Kidney capillary endothelial cell (primary cell): ENCODE data around the gene YBEY.
"Not testable (repeated sequence)": the region's sequence is repeated elsewhere in the genome, so short reads cannot be mapped to it uniquely, and the experiment has no call there.

Source experiments
- DNase-seq: peaks from one replicate; pipeline ENCODE4 v3.0.0-alpha.2; 2018; ENCODE audit warnings: low spot score

Gene YBEY

DNA sequence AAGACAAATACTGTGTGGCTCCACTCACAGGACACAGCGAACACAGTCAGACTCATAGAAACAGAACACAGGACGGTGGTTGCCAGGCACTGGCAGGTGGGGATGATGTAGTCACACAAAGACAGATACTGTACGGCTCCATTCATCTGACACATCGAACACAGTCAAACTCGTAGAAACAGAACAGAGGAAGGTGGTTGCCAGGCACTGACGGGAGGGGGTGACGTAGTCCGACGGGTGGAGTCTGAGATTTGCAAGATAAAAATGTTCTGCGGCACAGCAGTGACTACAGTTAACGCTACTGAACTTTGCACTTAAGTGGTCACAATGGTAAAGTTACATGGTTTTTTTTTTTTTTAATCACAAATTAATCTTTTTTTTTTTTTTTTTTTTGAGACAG, 18.8 kb downstream of the YBEY start:
- no peak for DNase-seq

DNA sequence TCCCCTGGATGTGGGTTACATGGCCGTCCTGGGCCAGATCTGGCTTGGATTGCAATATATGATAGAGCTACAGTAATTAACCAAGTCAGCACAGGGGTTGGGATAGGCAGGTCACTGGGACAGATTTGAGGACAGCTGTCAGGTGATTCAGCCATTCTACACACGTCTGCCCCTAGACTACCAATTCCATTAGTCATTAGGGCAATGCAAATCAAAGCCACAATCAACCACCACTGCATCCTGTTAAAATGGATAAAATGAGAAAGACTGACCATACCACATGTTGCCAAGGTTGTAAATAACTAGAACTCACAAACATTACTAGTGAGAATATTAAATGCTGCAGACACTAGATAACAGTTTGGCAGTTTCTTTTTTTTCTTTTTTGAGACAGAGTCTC, 21.5 kb downstream of the YBEY start:
- no peak for DNase-seq

DNA sequence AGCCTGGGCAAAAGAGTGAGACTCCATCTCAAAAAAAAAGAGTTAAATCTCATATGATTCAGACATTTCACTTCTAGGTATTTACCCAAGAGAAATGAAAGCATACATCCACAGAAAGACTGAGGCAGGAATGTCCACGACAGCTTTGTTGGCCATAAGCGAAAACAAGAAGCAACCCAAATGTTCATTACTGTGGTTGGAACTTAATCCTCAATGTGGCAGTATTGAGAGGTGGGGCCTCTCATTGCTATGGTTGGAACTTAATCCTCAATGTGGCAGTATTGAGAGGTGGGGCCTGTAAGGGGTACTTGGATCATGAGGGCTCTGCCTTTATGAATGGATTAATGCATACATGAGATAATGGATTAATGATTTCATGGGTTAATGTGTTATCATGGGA, 22.3 kb downstream of the YBEY start:
- DNase-seq: no peak

DNA sequence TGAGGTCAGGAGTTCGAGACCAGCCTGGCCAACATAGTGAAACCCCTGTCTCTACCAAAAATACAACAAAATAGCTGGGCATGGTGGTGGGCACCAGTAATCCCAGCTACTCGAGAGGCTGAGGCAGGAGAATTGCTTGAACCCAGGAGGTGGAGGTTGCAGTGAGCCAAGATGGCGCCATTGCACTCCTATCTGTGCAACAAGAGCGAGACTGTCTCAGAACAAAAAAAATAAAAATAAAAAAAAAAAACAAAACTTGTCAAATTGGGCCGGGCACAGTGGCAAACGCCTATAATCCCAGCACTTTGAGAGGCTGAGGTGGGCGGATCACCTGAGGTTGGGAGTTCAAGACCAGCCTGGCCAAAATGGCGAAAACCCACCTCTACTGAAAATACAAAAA, 24.1 kb downstream of the YBEY start:
- DNase-seq: not testable (repeated sequence)

DNA sequence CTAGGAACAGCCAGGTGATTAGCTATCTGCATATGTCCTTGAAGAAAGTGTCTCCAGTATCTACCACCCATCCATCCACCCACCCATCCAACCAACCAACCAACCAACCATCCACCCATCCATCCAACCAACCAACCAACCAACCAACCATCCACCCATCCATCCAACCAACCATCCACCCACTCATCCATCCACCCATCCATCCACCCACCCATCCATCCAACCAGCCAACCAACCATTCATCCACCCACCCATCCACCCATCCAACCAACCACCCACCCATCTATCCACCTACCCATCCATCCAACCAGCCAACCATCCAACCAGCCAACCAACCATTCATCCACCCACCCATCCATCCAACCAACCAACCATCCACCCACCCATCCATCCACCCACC, 25.4 kb downstream of the YBEY start:
- no peak for DNase-seq

DNA sequence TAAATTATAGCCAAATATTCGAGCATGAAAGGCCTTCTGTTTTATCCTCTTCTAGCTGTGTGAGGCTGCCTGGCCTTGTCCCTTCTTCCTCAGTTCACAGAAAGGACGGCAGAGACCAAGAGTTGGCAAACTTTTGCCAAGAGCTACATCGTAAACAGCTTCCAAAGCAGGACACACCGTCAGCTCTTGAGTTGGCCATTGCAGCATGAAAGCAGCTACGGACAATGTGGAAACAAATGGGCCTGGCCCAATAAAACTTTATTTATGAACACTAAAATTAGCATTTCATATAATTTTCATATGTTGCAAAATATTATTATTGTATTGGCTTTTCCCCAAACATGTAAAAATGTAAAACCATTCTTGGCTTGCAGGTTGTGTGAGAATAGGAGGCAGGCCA, 26.8 kb downstream of the YBEY start:
- no peak for DNase-seq

DNA sequence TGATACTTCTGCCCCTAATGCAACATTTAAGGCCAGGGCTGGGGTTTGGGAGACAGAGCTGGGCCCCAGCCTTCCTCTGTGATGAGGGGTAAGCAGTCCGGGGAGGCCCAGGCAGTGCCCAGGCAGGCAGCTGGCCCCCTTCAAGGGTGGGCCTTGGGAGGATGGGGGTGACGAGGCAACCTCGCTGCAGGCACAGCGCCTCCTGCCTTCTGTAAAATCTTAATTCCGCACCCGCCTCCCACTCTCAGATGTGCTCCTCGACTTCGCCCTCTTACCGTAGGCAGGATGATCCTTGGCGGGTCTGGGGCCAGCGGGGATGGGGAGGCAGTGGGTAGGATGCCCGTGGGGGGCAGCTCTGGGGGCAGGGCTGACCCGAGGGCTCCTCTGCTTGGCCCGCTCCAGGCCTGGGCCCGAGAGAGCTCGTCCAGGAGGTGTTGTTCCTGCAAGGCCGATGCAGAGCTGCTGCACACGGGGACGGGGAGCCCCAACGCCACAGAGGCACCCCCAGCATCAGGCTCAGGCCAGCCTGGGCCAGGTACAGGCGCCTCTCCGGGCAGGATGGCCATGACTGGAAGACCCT, 28.4 kb downstream of the YBEY start:
- no peak for DNase-seq

DNA sequence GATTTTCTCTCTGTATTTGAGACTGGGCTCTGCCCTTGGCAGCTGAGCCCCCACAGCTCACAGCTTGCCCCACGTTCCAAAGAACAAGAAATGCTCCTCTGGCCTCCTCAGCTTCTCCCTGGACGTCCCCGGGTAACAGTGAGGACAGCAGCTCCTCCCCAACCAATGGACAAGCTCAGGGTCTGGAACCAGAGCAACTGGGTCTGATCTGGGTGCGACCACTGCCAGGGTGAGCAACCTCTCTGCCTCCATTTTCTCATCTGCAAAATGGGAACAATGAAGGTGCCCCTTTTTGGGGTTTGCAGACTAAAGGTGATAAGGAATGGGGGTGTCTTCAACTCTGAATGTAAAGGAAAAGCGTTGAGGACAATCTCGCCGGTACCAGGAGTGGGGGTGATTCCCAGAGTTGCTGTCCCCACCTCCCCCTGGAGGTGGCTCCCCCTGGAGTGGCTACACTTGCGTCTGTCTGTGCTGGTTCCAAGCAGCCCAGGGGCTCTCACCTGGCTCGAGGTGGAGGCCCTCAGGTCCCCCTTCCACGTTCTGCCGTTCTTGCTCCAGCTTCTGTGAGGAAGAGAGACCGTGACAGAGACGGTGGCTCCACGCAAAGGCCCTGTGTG, 30.7 kb downstream of the YBEY start:
- no peak for DNase-seq

DNA sequence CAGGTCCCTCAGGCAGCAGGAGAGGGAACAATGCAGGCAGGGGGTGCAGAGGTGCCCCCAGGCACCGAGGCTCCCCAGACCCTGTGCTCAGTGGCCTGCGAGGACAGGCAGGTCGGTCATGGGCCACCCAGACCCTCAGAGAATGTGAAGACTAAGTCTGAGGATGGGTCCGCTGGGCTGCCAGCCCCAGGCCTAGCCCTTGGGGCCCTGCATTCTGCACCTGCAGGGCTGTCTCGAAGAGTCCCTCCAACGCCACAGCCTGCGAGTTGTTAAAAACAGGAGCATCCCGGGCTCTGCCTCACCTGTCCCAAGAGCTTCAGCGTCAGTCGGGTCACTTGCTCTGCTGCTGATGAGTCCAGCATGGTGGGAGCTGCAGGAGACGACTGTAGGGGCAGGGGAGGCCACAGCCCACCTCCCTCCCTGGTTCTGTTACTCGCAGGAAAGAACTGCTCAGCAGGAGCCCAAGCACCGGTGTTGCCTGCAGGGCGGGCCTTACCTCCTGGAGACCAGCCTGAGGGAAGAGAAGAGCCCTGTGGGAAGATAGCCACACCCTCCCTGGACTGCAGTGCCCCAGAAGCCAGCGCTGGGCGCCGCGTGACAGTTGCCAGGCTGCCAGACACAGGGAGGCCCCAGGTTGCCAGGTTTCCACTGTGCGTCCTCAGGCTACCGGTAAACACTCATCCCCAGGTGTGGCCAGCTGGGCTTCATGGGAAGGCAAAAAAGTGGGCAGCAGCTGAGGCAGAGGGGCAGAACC, 31.7 kb downstream of the YBEY start:
- DNase-seq: no peak

DNA sequence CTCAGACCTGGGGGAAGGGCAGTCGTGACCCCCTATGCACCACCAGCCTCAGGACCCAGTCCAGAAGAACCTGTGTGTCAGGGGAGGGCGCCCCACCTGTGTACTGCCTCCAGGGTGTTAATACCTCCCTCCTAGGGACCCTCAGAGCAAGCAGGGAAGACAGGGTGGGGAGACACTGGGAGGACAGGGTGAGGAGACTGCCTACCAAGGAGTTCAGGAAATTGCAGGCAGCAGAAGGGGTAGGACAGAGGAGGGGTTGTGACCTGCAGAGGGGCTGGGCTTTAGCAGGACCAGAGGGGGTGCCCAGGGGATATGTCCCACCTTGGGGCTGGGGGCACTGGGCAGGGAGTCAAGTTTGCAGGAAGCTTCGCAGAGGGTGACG, 32.3 kb downstream of the YBEY start:
- no peak for DNase-seq

DNA sequence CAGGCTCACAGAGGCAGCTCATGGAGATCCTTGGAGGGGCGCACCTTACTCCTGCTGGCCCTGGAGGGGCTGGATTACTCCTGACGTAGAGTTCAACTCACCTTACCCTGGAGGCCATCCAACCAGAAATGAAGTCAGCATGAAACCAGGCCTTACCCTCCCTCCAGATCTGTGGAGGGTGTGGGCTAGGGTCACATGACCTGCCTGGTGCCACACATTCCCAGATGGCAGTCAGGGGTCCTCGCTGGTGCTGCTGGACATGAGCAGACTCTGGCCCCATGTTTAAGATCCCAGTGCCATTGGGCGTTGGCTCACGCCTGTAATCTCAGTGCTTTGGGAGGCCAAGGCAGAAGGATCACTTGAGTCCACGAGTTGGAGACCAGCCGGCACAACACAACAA, 33.0 kb downstream of the YBEY start:
- no peak for DNase-seq

DNA sequence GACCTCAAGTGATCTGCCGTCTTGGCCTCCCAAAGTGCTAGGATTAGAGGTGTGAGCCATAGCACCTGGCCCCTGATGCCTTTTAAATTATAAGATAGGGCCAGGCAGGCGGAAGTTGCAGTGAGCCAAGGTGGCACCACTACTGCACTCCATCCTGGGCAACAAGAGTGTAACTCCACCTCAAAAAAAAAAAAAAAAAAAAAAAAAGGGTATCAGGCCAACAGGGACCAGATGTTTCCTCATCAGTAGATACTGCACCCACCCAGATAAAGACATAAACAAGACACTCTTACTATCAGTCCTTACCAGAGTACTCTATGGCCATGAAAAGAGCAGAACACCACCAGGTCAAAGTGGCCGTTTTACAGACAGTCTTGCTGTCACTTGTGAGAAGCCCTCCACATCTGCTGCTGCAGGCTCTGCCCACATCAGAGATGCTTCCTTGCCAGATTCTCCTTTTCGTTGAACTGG, 34.2 kb downstream of the YBEY start:
- no peak for DNase-seq

DNA sequence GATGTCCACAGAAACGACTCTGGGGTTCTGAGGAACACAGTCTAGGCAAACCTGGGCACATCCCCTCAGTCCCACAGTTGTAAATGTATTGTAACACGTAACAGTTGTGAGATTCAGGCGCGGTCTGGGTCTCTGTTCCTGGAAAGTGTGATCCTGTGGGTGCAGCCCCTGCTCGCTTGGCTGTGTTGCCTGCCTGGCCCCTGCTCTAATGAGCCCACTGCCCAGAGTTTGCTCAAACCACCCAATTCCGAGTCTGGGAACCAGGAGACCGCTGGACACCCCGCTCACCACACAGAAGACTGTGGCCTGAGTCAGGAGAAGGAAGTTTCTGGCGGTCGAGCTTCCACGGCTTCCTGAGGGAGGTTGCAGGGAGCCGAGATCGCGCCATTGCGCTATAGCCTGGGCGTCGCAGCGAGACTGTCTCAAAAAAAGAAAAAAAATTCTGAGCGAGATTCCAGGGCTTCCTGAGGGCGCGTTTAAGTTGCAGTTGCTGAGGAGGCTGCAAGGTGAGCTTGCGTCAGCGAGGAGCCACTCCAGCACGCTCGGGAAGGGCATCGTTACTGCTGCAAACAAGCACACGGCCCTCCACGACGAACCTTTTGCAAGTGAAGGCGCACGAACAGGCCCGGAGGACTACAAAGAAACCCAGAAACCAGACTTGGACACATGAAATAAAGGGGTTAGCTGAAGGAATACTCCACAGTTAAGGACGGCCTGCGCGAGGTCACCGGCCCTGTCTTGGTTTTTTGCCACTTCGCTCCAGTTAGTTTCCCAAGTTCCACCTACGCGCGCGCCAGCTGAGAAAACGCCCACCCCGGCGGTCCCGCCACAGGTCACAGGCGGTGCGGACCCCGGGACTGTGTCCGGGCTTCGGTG, 36.4 kb downstream of the YBEY start:
- peak; percentile 43 for DNase-seq

DNA sequence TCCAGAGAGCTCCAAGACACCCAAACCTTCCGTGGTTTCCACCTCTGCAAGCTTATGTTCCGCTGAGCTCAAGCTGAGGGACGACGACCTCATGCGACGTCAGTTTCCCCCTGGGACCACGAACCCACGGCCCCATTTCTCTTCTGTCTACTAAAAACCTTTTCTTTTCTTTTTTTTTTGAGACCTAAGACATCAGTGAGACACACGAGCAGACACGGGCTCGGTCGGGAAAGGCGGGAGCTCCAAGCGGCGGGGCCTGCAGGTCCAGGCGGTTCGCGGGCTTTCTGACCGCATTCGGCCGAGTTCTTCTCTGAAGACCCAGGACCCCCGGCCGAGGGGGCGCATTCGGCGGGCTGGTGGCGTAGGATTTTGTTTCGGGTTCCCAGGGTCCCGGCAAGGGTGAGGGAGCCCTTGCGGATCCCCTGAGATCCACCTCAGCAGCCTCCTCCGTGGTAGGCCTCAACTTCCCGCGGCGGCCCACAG, 37.1 kb downstream of the YBEY start:
- DNase-seq: no peak

DNA sequence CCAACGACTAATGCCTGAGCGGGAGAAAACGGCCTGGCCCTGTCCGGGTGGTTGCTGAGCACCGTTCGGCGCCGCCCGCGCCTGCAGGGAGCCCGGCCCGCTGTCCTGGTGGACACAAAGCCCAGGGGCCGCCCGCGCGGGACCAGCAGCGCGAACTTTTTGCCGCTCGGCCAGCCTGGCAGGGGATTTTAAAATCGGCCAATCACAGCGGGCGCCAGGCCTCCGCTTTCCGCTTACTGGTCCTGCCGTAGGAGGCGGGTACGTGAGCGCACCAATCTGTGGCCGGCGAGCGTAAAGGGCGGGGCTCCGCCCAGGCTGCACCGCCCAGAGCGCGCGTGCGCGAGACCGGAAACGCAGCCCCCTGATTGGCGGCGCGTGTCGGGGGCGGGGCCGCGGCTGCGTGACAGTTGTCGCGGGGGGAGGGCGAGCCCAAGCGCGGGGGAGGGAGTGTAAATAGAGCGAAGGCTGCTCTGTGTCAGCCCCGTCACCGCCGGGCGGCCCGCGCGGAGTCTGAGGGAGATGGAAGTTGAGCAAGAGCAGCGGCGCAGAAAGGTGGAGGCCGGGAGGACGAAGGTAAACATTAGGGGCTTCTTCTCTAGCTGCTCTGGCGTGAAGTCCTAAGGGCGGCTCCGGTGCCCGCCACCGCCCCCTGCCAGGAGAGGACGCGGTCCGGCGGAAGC, 37.7 kb downstream of the YBEY start, which contains the start of the genes C21orf58 and PCNT:
Gene C21orf58 (minus strand): TSS at position 161 of the 680 bp plus-strand sequence. CDS start 1,132 bp downstream, outside the sequence.
Gene PCNT (plus strand): TSS at position 447 of the 680 bp plus-strand sequence. CDS start 73 bp downstream, at position 520.
- peak; percentile 95 for DNase-seq

DNA sequence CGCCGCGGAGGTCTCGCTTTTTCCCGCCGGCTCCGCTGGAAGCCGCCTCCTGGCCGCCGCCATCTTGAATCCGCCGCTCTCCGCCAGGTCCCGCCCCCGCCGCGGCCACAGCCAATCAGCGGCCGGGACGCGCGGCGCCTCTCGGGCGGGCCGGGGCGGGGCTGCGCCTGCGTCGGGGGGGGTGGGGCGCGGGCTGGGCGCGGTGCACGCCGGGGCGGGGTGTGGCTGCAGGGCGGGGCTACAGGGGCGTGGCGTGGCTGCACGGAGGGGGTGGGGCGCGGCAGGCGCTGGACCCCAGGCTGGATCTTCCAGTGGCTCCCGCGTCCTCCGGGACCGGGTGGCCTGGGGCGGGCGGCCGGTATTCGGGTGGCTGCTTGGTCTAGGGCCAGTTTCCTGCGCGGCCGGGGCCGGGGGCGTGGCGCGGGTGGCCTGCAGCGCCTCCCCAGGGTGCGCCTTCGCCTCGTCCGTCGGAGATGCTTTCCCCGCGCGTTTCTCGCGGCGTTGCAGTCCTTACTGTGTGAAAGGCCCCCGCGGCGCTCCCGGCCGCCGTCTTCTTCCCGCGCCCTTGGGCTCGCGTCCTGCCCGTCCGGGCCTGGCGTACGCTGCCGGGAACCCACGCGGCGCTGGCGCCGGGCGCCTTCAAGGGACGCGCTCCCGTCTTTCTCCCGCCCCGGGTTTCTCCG, 38.4 kb downstream of the YBEY start:
- DNase-seq: peak; percentile 73

DNA sequence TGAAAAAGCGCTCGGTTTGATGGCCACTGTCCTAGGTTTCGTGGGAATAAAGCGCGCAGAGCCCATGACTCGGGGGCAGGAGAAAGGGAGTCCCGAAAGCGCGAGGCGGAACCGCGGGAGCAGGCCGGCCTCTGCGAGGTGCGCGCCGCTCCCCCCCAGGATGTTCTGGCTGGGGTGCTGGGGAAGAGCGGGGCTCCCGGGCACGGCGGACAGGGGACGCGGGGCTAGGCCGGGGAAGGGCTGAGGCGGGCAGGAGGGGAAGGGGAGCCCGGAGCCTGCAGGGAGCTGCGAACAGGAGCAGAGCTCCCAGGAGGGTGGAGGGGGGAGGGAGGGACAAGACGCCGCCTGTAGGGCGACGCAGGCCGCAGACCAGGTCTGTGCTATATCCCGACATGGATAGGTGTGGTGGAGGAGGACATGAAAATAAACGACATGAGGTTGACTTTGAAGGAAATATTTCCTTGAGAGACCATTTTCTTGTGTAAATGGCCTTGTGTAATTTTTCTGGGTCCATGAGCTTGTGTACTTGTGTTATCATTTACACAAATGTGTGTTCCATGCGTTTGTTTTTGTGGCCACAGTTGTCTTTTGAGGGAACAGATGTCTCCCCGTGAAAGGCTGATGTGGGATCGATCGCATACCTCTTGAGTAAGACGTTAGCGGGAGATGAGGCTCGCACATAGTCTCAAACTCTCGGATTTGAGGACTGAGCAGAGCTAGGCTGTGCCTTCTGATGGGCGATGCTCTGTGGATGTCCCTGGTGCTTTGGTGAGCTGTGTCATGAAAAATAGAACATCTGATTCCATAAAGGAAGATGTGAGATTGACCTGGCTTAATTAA, 39.2 kb downstream of the YBEY start:
- peak; percentile 36 for DNase-seq

DNA sequence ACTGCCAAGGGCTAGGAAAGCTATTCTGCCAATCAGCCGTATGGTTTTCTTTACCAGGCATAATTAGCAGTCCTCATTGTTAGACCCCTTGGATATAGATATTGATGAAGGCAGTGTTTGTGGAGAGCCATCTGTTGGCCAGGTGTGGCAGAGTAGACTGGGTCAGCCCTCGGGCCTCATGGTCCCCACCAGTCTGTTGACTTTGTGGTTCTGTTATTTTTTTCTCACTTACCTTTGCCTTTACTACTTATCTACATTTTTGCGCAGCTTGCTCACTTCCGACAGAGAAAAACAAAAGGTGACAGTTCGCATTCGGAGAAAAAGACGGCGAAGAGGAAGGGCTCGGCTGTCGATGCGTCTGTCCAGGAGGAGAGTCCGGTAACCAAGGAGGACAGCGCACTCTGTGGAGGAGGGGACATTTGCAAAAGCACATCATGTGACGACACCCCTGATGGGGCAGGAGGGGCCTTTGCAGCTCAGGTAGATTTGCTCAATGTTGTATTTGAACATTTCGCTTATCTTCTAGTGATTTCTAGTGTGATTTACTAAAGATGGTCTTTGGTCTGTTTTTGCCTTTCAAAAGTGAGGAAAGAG, 40.1 kb downstream of the YBEY start:
- no peak for DNase-seq

DNA sequence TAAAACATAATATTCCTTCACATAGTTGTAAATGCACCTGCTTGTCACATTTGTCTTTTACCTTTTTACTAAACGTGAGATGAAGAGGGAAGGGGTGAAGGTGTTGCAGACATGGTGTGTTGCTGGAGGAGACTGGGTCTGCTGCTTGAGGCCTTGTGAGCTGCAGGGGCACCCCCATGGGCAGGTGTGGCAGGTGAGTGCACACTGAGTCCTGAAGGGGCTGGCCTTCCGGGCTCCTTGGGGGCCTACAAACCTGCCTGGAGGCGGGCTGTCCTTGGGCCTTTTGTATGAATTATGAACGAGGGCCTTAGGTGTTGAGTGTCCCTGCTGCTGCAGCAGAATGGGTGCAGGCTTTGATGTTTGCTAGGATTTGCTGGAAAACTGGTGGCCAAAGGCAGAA, 41.6 kb downstream of the YBEY start:
- no peak for DNase-seq

DNA sequence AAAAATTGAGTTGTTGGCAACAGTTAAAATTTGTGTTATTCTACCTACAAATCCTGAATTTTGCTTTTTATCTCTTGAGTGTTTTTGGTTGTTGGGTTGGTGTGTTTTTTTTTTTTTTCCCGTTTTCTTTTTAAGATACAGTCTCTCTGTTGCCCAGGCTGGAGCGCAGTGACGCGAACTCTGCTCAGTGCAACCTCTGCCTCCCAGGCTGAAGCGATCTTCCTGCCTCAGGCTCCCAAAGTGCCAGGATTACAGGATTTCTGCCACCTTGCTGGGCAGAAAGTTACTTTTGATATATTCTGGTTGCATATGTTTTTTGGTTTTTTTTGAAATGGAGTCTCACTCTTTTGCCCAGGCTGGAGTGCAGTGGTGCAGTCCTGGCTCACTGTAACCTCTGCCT, 42.0 kb downstream of the YBEY start:
- DNase-seq: no peak
